K562 (cell line): ENCODE results near the gene LTBP4. TPM values are rescaled to one million over a fixed set of nuclear protein-coding genes. Genes with fewer than 3 reads are reported as not detected.

Experiments
- CTBP1 ChIP-seq: fragments of 450-650 bp; IDR thresholded peaks from 2 replicates; pipeline ENCODE4 v1.6.1; 2016; ENCODE audit warnings: borderline replicate concordance
- CXXC5 ChIP-seq: fragments of 250-450 bp; sonication (Bioruptor Pico); IDR thresholded peaks from 2 replicates; pipeline ENCODE4 v1.8.0; 2022; ENCODE audit warnings: inconsistent platforms, mild to moderate bottlenecking, moderate library complexity
- EP400 ChIP-seq: fragments of 450-650 bp; IDR thresholded peaks from 2 replicates; pipeline ENCODE4 v1.6.1; 2017; ENCODE audit warnings: antibody characterized with exemption, mild to moderate bottlenecking, moderate library complexity
- GTF2E2 ChIP-seq: fragments of 200-800 bp; sonication (Bioruptor generic); IDR thresholded peaks from 2 replicates; pipeline ENCODE4 v1.6.1; 2016; ENCODE audit warnings: missing genetic modification characterization, missing compliant biosample characterization
- HDGF ChIP-seq: fragments of 450-650 bp; IDR thresholded peaks from 2 replicates; pipeline ENCODE4 v1.6.1; 2016
- IRF2 ChIP-seq: sonication (generic); formaldehyde crosslinking; IDR thresholded peaks from 2 replicates; pipeline ENCODE4 v1.8.1; 2022; ENCODE audit warnings: mild to moderate bottlenecking, missing genetic modification reagents
- KHSRP ChIP-seq: fragments of 450-650 bp; IDR thresholded peaks from 2 replicates; pipeline ENCODE4 v1.6.1; 2017
- MBD2 ChIP-seq: sonication (generic); IDR thresholded peaks from 2 replicates; pipeline ENCODE4 v1.6.1; 2016; ENCODE audit warnings: low read depth, borderline replicate concordance
- MYC ChIP-seq, 2 experiments: fragments of 250-450 bp in 1 of 2; sonication (Bioruptor Pico) in 1 of 2; IDR thresholded peaks; 2 replicates each; pipeline versions ENCODE4 v1.5.1 to v1.6.1; 2012 to 2021; ENCODE audit warnings: low read depth in 2 of 2, borderline replicate concordance in 1 of 2, improper control_type of control experiment in 1 of 2, low read length in 1 of 2, mild to moderate bottlenecking in 1 of 2, moderate library complexity in 1 of 2
- PHF21A ChIP-seq: fragments of 450-650 bp; IDR thresholded peaks from 2 replicates; pipeline ENCODE4 v1.6.1; 2017; ENCODE audit warnings: low read depth, borderline replicate concordance
- PURB ChIP-seq: sonication (generic); formaldehyde crosslinking; IDR thresholded peaks from 2 replicates; pipeline ENCODE4 v1.9.0; 2021; ENCODE audit warnings: low read depth, mild to moderate bottlenecking, missing genetic modification reagents
- RBM25 ChIP-seq: fragments of 200-400 bp; formaldehyde crosslinking; IDR thresholded peaks from 2 replicates; pipeline ENCODE4 v1.6.1; 2018; ENCODE audit warnings: low read length, low read depth, moderate library complexity; ENCODE audit not compliant: severe bottlenecking
- TEAD4 ChIP-seq, 2 experiments: sonication (generic) in 1 of 2; formaldehyde crosslinking in 1 of 2; IDR thresholded peaks; 2 replicates each; pipeline versions ENCODE4 v1.6.1 to v1.8.0; 2012 to 2022; ENCODE audit warnings: borderline replicate concordance in 1 of 2, inconsistent platforms in 1 of 2, low read length in 1 of 2, mild to moderate bottlenecking in 1 of 2, missing genetic modification reagents in 1 of 2
- TGIF2 ChIP-seq: sonication (generic); formaldehyde crosslinking; IDR thresholded peaks from 2 replicates; pipeline ENCODE4 v1.8.1; 2022; ENCODE audit warnings: mild to moderate bottlenecking, missing genetic modification reagents, moderate library complexity
- TRIM24 ChIP-seq, 2 experiments: fragments of 450-650 bp; IDR thresholded peaks; 2 replicates each; pipeline ENCODE4 v1.6.1; 2016
- ZBED1 ChIP-seq: IDR thresholded peaks from 2 replicates; pipeline ENCODE4 v1.6.1; 2014
- polyA plus RNA-seq, 8 experiments: library from polyadenylated mRNA; depleted of rRNA in 4 of 8; stranded (reverse) in 5 of 8; unstranded in 3 of 8; fragments of >200 nt; fragmentation: Nextera tagmentation in 2 of 8; fragmentation: Illumina TruSeq in 1 of 8; extraction: Ambion mirVana in 2 of 8; extraction: Trizol in 1 of 8; gene quantifications; 2 replicates each; pipeline versions ENCODE4 v1.2.1 to v1.2.3, GENCODE V29; 2011 to 2014; ENCODE audit warnings: inconsistent platforms in 1 of 8, missing spikeins in 1 of 8
- total RNA-seq, 7 experiments: library from RNA; depleted of rRNA in 6 of 7; stranded (reverse); fragments of >200 nt in 6 of 7; fragmentation: Illumina TruSeq in 2 of 7; extraction: Trizol in 2 of 7; gene quantifications; 2 replicates each; pipeline versions ENCODE4 v1.2.1 to v1.2.3, GENCODE V29; 2011 to 2021; ENCODE audit warnings: low replicate concordance in 1 of 7
- TF ChIP-seq, protein P1 (sequence below): sonication (generic); formaldehyde crosslinking; IDR thresholded peaks from 2 replicates; pipeline ENCODE4 v1.8.1; 2023; ENCODE audit warnings: mild to moderate bottlenecking, missing genetic modification reagents
- TF ChIP-seq, protein P2 (sequence below): fragments of 450-650 bp; formaldehyde crosslinking; IDR thresholded peaks from 2 replicates; pipeline ENCODE4 v1.4.0; 2020; ENCODE audit warnings: mild to moderate bottlenecking, moderate library complexity
- TF ChIP-seq, protein P3 (sequence below): fragments of 200-800 bp; sonication (Bioruptor generic); IDR thresholded peaks from 2 replicates; pipeline ENCODE4 v1.6.1; 2016; ENCODE audit warnings: missing genetic modification characterization, missing compliant biosample characterization

The LTBP4 gene
- total and polyA plus RNA-seq, 9 of the 15 experiments (the other 6 are each of a cell fraction or from before 2014, with no cell fraction given), result 0.35 to 160 (median 31.6) TPM

DNA sequence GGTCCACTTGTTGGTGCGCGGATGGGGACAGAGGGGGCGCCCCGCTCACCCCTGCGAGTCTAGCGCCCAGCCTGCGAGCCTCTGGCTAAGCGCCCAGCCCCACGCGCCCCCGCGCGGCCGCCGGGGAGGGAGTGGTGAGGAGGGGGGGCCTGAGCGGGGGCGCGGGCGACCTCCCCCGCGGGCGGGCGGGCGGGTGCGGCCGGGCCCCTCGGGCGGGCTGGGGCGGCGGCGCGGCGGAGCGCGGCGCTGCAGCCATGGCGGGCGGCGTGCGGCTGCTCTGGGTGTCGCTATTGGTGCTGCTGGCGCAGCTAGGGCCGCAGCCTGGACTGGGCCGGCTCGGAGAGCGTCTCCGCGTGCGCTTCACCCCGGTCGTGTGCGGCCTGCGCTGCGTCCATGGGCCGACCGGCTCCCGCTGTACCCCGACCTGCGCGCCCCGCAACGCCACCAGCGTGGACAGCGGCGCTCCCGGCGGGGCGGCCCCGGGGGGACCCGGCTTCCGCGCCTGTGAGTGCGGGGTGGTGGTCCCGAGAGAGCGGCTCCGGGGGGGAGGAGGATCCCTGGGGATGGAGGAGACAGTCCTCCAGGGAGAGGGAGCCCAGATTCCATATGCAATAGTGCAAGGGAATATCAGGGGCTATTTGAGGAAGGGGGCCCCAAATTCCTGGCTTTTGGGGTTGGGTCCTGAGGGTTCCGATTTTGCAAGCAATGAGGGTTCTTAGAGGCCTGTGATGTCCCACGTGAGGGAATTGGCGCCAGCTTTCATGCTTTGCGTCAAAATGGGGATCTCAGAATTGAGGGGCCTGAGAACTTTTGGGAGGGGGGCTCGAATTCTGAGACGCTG, at the start of gene LTBP4 (continued):
- TF ChIP-seq, protein P1, sequence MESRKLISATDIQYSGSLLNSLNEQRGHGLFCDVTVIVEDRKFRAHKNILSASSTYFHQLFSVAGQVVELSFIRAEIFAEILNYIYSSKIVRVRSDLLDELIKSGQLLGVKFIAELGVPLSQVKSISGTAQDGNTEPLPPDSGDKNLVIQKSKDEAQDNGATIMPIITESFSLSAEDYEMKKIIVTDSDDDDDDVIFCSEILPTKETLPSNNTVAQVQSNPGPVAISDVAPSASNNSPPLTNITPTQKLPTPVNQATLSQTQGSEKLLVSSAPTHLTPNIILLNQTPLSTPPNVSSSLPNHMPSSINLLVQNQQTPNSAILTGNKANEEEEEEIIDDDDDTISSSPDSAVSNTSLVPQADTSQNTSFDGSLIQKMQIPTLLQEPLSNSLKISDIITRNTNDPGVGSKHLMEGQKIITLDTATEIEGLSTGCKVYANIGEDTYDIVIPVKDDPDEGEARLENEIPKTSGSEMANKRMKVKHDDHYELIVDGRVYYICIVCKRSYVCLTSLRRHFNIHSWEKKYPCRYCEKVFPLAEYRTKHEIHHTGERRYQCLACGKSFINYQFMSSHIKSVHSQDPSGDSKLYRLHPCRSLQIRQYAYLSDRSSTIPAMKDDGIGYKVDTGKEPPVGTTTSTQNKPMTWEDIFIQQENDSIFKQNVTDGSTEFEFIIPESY, result no peak
- no peak for TF ChIP-seq HDGF
- no peak for TF ChIP-seq TEAD4 (IDR thresholded peaks at IDR 0.05; ENCODE audit: low read length)
- no peak for TF ChIP-seq TEAD4 (CRISPR knock-in tag; IDR thresholded peaks at IDR 0.05; ENCODE audit: borderline replicate concordance)
- peak; percentile 81 for TF ChIP-seq CXXC5 (CRISPR knock-in tag)
- TF ChIP-seq EP400, result no peak
- TF ChIP-seq, protein P2, sequence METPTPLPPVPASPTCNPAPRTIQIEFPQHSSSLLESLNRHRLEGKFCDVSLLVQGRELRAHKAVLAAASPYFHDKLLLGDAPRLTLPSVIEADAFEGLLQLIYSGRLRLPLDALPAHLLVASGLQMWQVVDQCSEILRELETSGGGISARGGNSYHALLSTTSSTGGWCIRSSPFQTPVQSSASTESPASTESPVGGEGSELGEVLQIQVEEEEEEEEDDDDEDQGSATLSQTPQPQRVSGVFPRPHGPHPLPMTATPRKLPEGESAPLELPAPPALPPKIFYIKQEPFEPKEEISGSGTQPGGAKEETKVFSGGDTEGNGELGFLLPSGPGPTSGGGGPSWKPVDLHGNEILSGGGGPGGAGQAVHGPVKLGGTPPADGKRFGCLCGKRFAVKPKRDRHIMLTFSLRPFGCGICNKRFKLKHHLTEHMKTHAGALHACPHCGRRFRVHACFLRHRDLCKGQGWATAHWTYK, result no peak; the same call in 1 of the 2 replicates
- TF ChIP-seq RBM25, result no peak
- TF ChIP-seq MYC (IDR thresholded peaks at IDR 0.05; ENCODE audit: low read depth, low read length), result peak; percentile 29
- no peak for TF ChIP-seq MYC (CRISPR knock-in tag; IDR thresholded peaks at IDR 0.05; ENCODE audit: borderline replicate concordance, low read depth)
- TF ChIP-seq, protein P3, sequence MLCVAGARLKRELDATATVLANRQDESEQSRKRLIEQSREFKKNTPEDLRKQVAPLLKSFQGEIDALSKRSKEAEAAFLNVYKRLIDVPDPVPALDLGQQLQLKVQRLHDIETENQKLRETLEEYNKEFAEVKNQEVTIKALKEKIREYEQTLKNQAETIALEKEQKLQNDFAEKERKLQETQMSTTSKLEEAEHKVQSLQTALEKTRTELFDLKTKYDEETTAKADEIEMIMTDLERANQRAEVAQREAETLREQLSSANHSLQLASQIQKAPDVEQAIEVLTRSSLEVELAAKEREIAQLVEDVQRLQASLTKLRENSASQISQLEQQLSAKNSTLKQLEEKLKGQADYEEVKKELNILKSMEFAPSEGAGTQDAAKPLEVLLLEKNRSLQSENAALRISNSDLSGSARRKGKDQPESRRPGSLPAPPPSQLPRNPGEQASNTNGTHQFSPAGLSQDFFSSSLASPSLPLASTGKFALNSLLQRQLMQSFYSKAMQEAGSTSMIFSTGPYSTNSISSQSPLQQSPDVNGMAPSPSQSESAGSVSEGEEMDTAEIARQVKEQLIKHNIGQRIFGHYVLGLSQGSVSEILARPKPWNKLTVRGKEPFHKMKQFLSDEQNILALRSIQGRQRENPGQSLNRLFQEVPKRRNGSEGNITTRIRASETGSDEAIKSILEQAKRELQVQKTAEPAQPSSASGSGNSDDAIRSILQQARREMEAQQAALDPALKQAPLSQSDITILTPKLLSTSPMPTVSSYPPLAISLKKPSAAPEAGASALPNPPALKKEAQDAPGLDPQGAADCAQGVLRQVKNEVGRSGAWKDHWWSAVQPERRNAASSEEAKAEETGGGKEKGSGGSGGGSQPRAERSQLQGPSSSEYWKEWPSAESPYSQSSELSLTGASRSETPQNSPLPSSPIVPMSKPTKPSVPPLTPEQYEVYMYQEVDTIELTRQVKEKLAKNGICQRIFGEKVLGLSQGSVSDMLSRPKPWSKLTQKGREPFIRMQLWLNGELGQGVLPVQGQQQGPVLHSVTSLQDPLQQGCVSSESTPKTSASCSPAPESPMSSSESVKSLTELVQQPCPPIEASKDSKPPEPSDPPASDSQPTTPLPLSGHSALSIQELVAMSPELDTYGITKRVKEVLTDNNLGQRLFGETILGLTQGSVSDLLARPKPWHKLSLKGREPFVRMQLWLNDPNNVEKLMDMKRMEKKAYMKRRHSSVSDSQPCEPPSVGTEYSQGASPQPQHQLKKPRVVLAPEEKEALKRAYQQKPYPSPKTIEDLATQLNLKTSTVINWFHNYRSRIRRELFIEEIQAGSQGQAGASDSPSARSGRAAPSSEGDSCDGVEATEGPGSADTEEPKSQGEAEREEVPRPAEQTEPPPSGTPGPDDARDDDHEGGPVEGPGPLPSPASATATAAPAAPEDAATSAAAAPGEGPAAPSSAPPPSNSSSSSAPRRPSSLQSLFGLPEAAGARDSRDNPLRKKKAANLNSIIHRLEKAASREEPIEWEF, result no peak
- no peak for TF ChIP-seq TRIM24 (IDR thresholded peaks at IDR 0.05)
- TF ChIP-seq CTBP1, result 0 out of 2 replicates have a peak, but pooled peaks have one; percentile 9
- no peak for TF ChIP-seq IRF2
- TF ChIP-seq GTF2E2, result no peak
- TF ChIP-seq TGIF2 (CRISPR knock-in tag), result no peak
- TF ChIP-seq PURB, result no peak
- TF ChIP-seq MBD2, result no peak
- no peak for TF ChIP-seq PHF21A
- TF ChIP-seq ZBED1, result no peak
- no peak for TF ChIP-seq KHSRP
